Osteoblast (primary cell): ENCODE measurements around the gene ZNF444. TPM values are rescaled to one million over a fixed set of nuclear protein-coding genes. Genes with fewer than 3 reads are reported as not detected.
A peak's percentile ranks its signal among the peaks of the same experiment; 100 is the strongest.
"Not testable (repeated sequence)": the region's sequence is repeated elsewhere in the genome, so short reads cannot be mapped to it uniquely, and the experiment has no call there.

ENCODE experiments used
- DNase-seq: peaks from one replicate; pipeline ENCODE4 v3.0.0; 2011; ENCODE audit warnings: low spot score, mixed read lengths; ENCODE audit not compliant: insufficient read length; ENCODE audit errors: missing footprints
- H2AFZ ChIP-seq: 2 replicates; pipeline ENCODE4 v1.6.0; 2011; ENCODE audit warnings: mild to moderate bottlenecking, low read length
- H3K27ac ChIP-seq: 2 replicates; pipeline ENCODE4 v1.5.1; 2011; ENCODE audit warnings: mild to moderate bottlenecking, low read depth, low read length, moderate library complexity
- H3K27me3 ChIP-seq: 2 replicates; pipeline ENCODE4 v1.6.0; 2012; ENCODE audit warnings: mild to moderate bottlenecking, control low read depth, inconsistent platforms, low read length, moderate library complexity; ENCODE audit not compliant: insufficient read depth
- H3K36me3 ChIP-seq: 2 replicates; pipeline ENCODE4 v1.5.1; 2011; ENCODE audit warnings: mild to moderate bottlenecking, low read length, control low read depth, moderate library complexity; ENCODE audit not compliant: insufficient read depth
- H3K4me1 ChIP-seq: 2 replicates; pipeline ENCODE4 v1.5.1; 2011; ENCODE audit warnings: mild to moderate bottlenecking, low read length, control low read depth, moderate library complexity; ENCODE audit not compliant: insufficient read depth
- H3K4me2 ChIP-seq: 2 replicates; pipeline ENCODE4 v1.6.0; 2011; ENCODE audit warnings: mild to moderate bottlenecking, low read length; ENCODE audit not compliant: insufficient read depth
- H3K4me3 ChIP-seq: fragments of 200-600 bp; sonication (generic); 3 replicates; pipeline ENCODE4 v1.5.1; 2012; ENCODE audit warnings: mild to moderate bottlenecking, low read length, inconsistent platforms; ENCODE audit not compliant: insufficient read depth
- H3K79me2 ChIP-seq: 2 replicates; pipeline ENCODE4 v1.6.0; 2012; ENCODE audit warnings: mild to moderate bottlenecking, low read length, control low read depth, inconsistent platforms; ENCODE audit not compliant: insufficient read depth
- H3K9me3 ChIP-seq: 2 replicates; pipeline ENCODE4 v1.5.1; 2011; ENCODE audit warnings: low read depth, low read length, control low read depth
- H4K20me1 ChIP-seq: 2 replicates; pipeline ENCODE4 v1.6.0; 2012; ENCODE audit warnings: mild to moderate bottlenecking, low read length, control low read depth; ENCODE audit not compliant: insufficient read depth
- total RNA-seq: library from RNA; depleted of rRNA; stranded (reverse); fragments of >200 nt; gene quantifications from 2 replicates; pipeline ENCODE4 v1.2.3, GENCODE V29; 2012
- TF ChIP-seq, protein P1 (sequence below): IDR thresholded peaks from 2 replicates; pipeline ENCODE4 v1.5.1; 2011; ENCODE audit warnings: mild to moderate bottlenecking, low read depth, low read length, moderate library complexity; ENCODE audit errors: extremely low read depth

ZNF444 gene
- total RNA-seq, 1 donor, result 16.6 TPM

DNA sequence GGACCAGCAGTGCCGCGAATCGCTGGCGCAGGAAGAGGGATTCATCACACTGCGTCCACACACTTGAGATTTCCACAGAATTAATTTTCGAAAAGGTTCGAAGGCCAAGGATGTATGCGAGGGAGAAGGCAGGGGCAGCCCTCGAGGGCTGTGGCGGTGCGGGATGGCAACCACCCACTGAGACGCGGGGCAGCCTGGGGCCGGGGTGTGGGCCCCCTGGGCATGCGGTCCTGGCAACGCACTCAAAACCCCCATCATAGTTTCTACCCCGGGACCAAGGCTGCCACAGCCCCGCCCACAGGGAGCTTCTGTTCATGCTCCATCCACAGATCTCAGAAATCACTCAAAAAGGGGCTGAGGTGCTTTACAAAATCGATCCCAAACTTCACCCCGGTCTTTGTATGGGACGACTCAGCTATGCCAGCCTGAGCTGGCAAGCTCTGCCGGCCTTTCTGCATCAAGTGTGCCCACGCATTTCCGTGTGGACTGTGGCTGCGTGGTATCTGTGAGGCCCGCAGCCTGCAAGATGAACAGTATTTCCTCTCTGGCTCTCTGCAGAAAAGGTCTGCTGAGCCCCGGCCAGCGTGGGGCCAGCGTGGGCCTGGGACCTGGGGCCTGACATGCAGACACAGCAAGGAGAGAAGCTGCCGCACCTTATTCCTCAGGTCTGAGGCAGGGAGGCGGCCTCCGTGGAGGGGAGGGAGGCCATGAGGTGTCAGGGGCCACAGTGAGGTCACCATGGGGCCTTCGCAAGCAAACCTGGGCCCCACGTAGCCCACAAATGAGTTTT, 39.1 kb upstream of the ZNF444 start:
- peaks cover 44% of the 10 kb centered on the region for H4K20me1 ChIP-seq
- no peaks in the 10 kb centered on the region for H3K27me3 ChIP-seq
- H3K4me2 ChIP-seq, result no peak overlapping the region
- TF ChIP-seq, protein P1, sequence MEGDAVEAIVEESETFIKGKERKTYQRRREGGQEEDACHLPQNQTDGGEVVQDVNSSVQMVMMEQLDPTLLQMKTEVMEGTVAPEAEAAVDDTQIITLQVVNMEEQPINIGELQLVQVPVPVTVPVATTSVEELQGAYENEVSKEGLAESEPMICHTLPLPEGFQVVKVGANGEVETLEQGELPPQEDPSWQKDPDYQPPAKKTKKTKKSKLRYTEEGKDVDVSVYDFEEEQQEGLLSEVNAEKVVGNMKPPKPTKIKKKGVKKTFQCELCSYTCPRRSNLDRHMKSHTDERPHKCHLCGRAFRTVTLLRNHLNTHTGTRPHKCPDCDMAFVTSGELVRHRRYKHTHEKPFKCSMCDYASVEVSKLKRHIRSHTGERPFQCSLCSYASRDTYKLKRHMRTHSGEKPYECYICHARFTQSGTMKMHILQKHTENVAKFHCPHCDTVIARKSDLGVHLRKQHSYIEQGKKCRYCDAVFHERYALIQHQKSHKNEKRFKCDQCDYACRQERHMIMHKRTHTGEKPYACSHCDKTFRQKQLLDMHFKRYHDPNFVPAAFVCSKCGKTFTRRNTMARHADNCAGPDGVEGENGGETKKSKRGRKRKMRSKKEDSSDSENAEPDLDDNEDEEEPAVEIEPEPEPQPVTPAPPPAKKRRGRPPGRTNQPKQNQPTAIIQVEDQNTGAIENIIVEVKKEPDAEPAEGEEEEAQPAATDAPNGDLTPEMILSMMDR, result no peak
- no peaks in the 10 kb centered on the region for H3K9me3 ChIP-seq
- no peak overlapping the region for H3K4me3 ChIP-seq
- H2AFZ ChIP-seq, result no peak overlapping the region
- H3K4me1 ChIP-seq, result no peaks in the 10 kb centered on the region
- no peak overlapping the region for H3K27ac ChIP-seq
- H3K36me3 ChIP-seq, result peaks cover 15% of the 10 kb centered on the region
- DNase-seq, result peak; percentile 78
- H3K79me2 ChIP-seq, result peaks cover 86% of the 10 kb centered on the region

DNA sequence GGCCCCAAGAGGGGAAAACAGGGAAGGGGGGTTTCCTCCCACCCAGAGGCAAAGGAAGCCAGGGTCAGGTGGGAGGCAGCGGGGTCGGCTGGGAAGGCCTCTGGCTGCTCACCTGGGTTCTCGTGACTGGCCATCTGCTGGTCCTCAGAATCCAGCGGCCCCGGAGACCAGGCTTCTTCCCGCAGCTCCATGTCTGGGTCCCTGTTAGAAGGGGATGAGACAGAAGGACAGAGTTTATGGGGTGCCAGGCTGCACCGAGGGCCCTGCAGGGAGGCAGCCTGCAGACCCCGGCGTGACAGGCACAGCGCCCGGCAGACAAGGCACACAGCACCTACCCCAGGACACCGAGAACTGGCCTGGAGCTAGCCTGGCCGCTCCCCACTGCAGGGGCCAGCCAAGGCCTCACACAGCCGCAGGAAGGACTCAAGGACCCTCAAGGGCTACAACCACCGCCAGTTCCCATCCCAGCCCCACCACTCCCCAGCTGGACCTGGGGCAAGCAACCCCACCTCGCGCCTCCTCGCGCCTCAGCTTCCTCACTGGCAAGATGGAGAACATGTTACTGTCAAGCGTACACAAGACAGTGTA, 38.0 kb upstream of the ZNF444 start:
- peak; percentile 87 for DNase-seq
- Histone ChIP-seq H4K20me1 (peaks cover 49% of the 10 kb centered on the region), H3K36me3 (peaks cover 11% of the 10 kb centered on the region), H3K4me1 (no peaks in the 10 kb centered on the region), H3K79me2 (peaks cover 87% of the 10 kb centered on the region), H3K27ac (no peak overlapping the region), H3K4me2 (no peak overlapping the region), H3K27me3 (no peaks in the 10 kb centered on the region), H3K9me3 (no peaks in the 10 kb centered on the region), H2AFZ (no peak overlapping the region), H3K4me3 (no peak overlapping the region)
- TF ChIP-seq, protein P1, result no peak

DNA sequence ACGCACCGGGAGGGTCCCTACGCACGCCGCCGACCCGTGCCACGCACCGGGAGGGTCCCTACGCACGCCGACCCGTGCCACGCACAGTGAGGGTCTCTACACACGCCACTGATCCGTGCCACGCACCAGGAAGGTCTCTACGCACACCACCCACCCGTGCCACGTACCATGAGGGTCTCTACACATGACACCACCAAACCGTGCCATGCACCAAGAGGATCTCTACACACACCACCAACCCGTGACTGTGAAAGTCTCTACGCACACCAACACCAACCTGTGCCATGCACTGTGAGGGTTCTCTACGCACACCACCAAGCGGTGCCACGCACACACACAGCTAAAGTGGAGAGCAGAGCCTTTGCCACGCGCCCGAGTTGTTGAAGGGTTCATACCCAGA, 36.7 kb upstream of the ZNF444 start:
- Histone ChIP-seq H3K4me3 (no peak overlapping the region), H3K4me1 (peaks cover 12% of the 10 kb centered on the region), H2AFZ (no peak overlapping the region), H3K27ac (no peak overlapping the region), H3K36me3 (peaks cover 11% of the 10 kb centered on the region), H3K27me3 (no peaks in the 10 kb centered on the region), H3K79me2 (peaks cover 92% of the 10 kb centered on the region), H3K9me3 (no peaks in the 10 kb centered on the region), H4K20me1 (peaks cover 61% of the 10 kb centered on the region), H3K4me2 (no peak overlapping the region)
- peak; percentile 67 for DNase-seq
- TF ChIP-seq, protein P1, result no peak

DNA sequence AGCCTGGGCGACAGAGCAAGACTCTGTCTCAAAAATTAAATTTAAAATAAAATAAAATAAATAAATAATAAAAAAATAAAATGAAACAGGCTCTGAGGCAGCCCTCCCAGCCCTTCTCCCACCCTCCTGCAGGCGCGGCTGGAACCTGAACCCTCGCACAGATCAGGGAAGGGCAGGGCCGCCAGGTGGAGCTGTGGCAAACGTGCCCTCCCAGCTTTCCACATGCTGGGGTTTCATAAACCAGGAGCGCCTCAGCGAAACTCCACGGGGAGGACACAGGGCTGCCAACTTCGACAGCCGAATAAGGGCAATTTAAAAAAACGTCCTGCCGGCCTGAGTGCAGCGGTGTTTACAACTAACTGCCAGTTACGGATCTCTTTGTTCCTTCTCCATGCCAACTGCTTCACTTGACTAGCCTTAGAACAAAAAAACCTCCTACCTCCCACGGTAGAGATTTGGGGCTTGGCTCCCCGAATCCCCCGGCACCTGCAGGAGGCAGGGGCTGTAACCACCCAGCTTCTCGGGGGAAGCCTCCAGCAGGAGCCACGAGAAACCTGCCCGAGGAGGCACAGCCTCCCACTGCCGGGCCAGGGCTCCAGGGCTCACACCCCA, 35.9 kb upstream of the ZNF444 start:
- Histone ChIP-seq H2AFZ (no peak overlapping the region), H4K20me1 (peaks cover 62% of the 10 kb centered on the region), H3K27ac (no peak overlapping the region), H3K4me3 (no peak overlapping the region), H3K27me3 (no peaks in the 10 kb centered on the region), H3K4me2 (peak overlapping the region; percentile 5), H3K36me3 (peaks cover 11% of the 10 kb centered on the region), H3K9me3 (no peaks in the 10 kb centered on the region), H3K79me2 (peaks cover 92% of the 10 kb centered on the region), H3K4me1 (peaks cover 12% of the 10 kb centered on the region)
- TF ChIP-seq, protein P1, result peak; percentile 56
- peak; percentile 98 for DNase-seq

GRCh38 chr19:56105831-56106396, 35.2 kb upstream of the ZNF444 start:
- not testable (repeated sequence) for H3K9me3 ChIP-seq, H3K27me3 ChIP-seq, DNase-seq, H3K4me2 ChIP-seq, H3K27ac ChIP-seq, H3K4me3 ChIP-seq, H2AFZ ChIP-seq
- peaks cover 93% of the 10 kb centered on the region for H3K79me2 ChIP-seq
- H3K36me3 ChIP-seq, result peaks cover 11% of the 10 kb centered on the region
- peaks cover 18% of the 10 kb centered on the region for H3K4me1 ChIP-seq
- H4K20me1 ChIP-seq, result peaks cover 67% of the 10 kb centered on the region
